DMS 273 (cell line): ENCODE data around the gene PLIN3.
"Not testable (repeated sequence)": the region's sequence is repeated elsewhere in the genome, so short reads cannot be mapped to it uniquely, and the experiment has no call there.

ENCODE experiments used
- DNase-seq: peaks from one replicate; lab custom pipeline; 2025; ENCODE audit not compliant: unreplicated experiment; lab: John Stamatoyannopoulos, UW

PLIN3 gene

GRCh38 chr19:4892962-4893361 is 25.5 kb upstream of the PLIN3 start:
- not testable (repeated sequence) for DNase-seq

GRCh38 chr19:4891066-4891465 is 23.6 kb upstream of the PLIN3 start:
- DNase-seq: no peak

DNA sequence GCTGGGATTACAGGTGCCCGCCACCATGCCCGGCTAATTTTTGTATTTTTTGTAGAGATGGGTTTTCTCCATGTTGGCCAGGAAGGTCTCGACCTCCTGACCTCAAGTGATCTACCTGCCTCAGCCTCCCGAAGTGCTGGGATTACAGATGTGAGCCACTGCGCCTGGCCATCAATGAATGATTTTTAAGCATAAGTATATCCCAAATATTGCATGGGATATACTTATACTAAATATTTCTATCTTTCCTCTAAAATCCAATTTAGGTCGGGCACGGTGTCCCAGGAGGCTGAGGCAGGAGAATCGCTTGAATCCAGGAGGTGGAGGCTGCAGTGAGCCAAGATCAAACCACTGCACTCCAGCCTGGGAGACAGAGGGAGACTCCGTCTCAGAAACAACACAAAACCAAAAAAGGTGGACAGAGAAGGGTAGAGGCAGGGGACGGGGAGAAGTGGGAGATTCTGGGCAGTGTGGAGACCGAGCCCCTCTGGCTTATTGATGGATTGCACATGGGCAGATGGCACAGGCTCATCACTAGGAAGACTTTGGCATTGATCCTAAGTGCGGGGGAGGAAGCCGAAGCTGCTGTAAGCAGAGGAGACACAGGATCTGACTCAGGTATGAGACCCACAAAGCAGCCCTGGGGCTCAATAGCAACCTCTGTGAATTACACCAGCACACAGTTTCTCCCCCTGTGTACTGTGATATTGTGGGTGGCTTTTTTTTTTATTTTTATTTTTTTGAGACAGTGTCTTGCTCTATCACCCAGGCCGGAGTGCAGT is 21.8 kb upstream of the PLIN3 start:
- peak; percentile 89 for DNase-seq

DNA sequence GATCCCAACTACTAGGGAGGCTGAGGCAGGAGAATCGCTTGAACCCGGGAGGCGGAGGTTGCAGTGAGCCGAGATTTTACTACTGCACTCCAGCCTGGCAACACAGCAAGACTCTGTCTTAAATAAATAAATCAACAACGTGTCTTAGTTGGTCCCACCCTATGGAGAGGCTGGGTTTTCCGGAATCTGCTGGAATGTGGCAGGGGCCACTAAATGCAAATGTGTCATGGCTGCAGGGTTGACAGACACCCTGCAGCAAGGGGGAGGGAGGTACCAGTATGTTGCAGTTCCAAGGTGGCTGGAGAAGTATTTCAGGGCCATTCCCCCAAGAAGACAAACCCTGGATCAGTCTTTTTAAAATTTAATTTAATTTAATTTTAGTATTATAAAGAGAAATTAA is 20.3 kb upstream of the PLIN3 start:
- DNase-seq: not testable (repeated sequence)

DNA sequence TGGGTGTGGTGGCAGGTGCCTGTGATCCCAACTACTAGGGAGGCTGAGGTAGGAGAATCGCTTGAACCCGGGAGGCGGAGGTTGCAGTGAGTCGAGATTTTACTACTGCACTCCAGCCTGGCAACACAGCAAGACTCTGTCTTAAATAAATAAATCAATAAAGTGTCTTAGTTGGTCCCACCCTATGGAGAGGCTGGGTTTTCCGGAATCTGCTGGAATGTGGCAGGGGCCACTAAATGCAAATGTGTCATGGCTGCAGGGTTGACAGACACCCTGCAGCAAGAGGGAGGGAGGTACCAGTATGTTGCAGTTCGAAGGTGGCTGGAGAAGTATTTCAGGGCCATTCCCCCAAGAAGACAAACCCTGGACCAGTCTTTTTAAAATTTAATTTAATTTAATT is 17.5 kb upstream of the PLIN3 start:
- not testable (repeated sequence) for DNase-seq

GRCh38 chr19:4882874-4883273 is 15.4 kb upstream of the PLIN3 start:
- not testable (repeated sequence) for DNase-seq

DNA sequence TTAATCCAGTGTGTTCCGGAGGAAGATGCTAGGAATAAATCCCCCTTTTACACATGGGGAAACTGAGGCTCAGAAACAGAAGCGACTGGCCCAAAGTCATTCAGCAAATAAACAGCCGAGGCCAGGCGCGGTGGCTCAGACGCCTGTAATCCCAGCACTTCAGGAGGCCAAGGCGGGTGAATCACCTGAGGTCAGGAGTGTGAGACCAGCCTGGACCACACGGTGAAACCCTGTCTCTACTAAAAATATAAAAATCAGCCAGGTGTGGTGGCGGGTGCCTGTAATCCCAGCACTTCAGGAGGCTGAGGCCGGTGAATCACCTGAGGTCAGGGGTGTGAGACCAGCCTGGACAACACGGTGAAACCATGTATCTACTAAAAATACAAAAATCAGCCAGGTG is 11.6 kb upstream of the PLIN3 start:
- DNase-seq: no peak

DNA sequence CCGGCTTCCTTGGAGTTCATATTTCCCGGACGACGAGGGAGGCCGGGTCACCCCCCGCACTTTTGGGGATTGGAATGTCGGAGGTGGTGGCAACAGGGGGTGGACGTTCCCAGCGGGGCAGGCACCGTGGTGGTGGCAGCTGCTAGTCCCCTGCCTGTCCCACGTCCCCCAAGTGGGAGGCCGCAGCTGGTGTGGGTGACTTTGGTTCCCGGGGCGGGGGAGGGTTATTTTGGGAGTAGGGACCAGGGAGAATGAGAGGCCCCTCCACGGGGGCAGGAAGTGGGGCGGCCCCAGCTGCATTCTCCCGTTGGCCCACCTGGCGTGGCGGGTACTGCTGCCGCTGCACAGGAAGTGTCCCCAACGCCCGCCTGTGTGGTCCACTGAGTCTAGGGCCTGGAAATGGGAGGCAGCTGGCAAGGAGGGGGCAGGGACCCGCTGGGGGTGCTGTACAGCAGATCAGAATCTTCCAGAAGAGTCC is 11.1 kb upstream of the PLIN3 start:
- peak; percentile 62 for DNase-seq

- peak; percentile 71 for DNase-seq
Measured at GRCh38 chr19:4877753-4878490, 10.5 kb upstream of the PLIN3 start.

DNA sequence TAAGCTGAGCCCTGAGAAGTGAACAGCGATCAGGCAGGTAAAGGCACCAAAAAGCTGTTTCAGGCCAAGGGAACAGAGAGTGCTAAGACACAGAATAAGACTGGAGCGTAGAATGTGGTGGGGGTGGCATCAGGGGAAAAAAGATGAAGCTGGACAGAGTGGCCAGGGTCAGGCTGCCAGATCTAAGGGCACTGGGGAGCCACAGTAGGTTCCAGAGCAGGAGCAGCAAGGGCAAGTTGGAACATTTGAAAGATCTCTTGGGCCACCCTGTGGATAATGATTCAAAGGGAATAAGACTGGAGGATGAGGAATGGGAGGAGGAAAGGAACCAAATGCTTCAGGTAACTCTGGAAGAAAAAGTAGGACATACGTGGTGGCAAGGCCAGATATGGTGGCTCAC is 6.5 kb upstream of the PLIN3 start:
- DNase-seq: no peak

DNA sequence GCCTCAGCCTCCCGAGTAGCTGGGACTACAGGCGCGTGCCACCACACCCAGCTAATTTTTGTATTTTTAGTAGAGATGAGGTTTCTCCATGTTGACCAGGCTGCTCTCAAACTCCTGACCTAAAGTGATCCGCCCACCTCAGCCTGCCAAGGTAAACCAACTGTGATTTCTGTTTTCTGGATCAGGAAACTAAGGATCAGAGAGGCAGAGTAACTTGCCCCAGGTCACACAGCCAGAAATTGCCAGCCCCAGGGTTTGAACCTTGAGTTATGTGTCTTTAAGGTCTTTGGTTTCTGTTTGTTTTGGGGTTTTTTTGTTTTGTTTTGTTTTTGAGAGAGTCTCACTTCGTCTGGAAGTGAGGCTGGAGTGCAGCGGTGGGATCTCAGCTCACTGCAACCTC is 4.2 kb upstream of the PLIN3 start:
- no peak for DNase-seq

GRCh38 chr19:4870025-4870700 is 2.7 kb upstream of the PLIN3 start:
- DNase-seq: peak; percentile 44

DNA sequence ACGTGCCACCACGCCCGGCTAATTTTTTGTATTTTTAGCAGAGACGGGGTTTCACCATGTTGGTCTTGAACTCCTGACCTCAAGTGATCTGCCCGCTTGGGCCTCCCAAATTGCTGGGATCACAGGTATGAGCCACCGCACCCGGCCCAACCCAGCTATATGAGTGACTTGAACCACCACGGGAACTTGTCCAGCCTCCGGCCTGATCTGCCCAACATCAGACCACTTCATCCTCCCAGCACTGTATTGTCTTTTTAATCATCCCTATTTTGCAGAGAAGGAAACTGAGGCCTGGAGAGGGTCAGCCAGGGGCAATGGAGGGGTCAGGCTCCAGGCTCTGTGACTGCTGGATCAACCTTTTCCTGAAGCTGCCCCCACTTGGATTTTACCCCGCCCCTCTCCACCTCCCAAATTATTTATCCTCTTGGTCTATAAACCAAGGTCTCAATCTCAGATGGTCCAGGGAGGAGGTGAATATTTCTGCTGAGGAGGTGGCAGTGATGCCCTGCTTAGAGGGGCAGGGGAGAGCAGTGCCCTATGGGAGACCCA is 893 bp upstream of the PLIN3 start:
- DNase-seq: no peak

- peak; percentile 34 for DNase-seq
Measured at GRCh38 chr19:4866595-4867424, 657 bp downstream of the PLIN3 start.

GRCh38 chr19:4861147-4861546 is 6.3 kb downstream of the PLIN3 start:
- no peak for DNase-seq

DNA sequence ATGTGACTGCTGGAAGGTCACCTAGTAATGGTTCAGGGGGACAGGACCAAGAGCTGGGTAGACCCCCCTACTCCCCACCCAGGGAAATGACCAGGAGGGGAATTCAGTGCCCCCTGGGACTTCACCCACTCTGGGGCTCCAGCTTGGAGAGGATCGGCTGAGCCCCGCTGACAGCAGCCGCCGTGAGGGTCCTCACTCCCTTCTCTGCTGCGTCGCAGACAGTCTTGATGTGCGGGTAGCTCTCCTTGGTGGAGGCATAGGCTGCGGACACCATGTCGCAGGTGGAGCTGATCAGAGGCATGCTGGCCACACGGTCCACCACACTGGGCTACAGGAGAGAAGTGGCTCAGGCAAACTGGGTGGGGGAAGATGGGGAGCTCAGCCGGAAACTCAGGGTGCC is 7.8 kb downstream of the PLIN3 start:
- no peak for DNase-seq

DNA sequence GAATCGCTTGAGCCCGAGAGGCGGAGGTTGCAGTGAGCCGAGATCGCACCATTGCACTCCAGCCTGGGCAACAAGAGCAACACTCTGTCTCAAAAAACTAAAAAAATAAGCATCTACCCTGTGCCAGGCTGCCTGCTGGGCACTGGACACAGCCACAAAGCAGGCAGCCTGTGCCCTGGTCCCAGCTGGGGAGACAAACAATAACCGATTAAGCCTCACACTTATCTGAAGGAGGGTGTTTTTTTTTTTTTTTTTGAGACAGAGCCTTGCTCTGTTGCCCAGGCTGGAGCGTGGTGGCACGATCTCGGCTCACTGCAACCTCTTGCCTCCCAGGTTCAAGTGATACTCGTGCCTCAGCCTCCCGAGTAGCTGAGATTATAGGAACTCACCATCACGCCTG is 11.0 kb downstream of the PLIN3 start:
- not testable (repeated sequence) for DNase-seq

DNA sequence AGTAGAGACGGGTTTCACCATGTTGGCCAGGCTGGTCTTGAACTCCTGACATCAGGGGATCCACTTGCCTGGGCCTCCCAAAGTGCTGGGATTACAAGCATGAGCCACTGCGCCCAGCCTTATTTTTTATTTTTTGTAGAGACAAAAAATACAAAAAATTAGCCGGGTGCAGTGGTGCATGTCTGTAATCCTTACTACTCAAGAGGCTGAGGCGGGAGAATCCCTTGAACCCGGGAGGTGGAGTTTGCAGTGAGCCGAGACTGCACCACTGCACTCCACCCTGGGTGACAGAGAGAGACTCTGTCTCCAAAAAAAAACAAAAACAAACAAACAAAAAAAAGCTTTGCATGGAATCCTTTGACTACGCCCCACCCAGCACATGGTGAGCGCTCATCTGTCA is 14.0 kb downstream of the PLIN3 start:
- DNase-seq: not testable (repeated sequence)

DNA sequence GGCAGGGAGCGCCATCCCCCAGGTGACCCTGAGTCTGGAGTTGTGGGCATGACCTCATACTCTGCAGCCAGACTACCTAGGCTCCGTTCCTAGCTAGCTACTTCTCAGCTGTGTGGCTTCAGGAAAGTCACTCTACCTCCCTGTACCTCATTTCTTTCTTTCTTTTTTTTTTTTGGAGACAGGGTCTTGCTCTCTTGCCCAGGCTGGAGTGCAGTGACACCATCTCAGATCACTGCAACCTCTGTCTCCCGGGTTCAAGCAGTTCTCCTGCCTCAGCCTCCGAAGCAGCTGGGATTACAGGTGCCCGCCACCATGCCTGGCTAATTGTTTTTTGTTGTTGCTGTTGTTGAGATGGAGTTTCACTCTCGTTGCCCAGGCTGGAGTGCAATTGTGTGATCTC is 15.0 kb downstream of the PLIN3 start:
- no peak for DNase-seq

DNA sequence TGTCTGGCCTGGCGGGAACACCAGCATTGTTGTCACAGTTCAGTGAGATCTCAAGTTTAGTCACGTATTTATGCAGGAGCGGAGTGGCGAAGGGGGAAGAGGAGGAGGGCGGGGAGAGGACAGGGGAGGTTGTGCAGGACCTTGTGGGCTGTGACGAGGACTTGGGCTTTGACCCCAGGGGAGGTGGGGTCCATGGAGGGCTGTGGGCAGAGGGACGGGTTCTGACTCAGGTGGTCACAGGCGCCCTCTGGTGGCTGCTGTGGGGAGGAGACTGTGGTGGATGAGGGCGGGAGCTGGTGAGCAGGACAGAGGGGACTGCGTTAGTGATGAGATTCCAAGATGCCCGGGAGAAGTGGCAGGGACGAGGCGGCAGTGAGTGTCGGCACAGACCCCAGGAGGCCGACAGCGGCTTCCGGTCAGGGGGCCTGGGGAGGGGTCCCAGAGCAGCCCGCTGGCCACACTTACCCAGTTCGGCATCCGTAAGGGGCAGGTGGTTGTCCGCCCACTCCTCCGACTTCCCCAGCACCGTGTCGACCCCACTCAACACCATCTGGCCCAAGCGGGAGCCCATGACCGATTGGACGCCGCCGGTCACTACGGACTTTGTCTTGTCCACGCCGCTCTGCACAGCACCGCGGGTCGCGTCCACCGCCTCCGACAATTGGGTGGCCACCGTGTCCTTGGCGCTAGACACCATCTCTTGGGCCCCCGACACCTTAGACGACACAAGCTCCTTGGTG is 15.7 kb downstream of the PLIN3 start:
- peak; percentile 82 for DNase-seq
